Progenitor cell of endocrine pancreas (in vitro differentiated cells): ENCODE data around the gene IVD. TPM values are rescaled to one million over a fixed set of nuclear protein-coding genes. Genes with fewer than 3 reads are reported as not detected.

Source experiments
- DNase-seq: peaks from one replicate; pipeline ENCODE4 v3.0.0; 2021; ENCODE audit warnings: low spot score; ENCODE audit not compliant: unreplicated experiment
- H3K27ac Mint-ChIP-seq: 2 replicates; pipeline ENCODE4 v1.8.0; 2021; ENCODE audit warnings: mild to moderate bottlenecking, moderate library complexity, mixed read lengths
- H3K27me3 Mint-ChIP-seq: 2 replicates; pipeline ENCODE4 v1.8.0; 2021; ENCODE audit warnings: mixed read lengths
- H3K36me3 Mint-ChIP-seq: 2 replicates; pipeline ENCODE4 v1.8.0; 2022; ENCODE audit warnings: mixed read lengths; ENCODE audit not compliant: insufficient read depth
- H3K4me1 Mint-ChIP-seq: 2 replicates; pipeline ENCODE4 v1.8.0; 2021; ENCODE audit warnings: low read depth, mixed read lengths
- H3K4me3 Mint-ChIP-seq: 2 replicates; pipeline ENCODE4 v1.8.0; 2021; ENCODE audit warnings: low read depth, mild to moderate bottlenecking, moderate library complexity, mixed read lengths
- H3K9me3 Mint-ChIP-seq: 2 replicates; pipeline ENCODE4 v1.8.0; 2021; ENCODE audit warnings: low read depth, mixed read lengths
- total RNA-seq: library from RNA; stranded (reverse); gene quantifications from 2 replicates; pipeline ENCODE4 v1.2.1, GENCODE V29; 2021
- TF ChIP-seq, protein P1 (sequence below): fragments of 200-600 bp; sonication (generic); IDR thresholded peaks from one replicate; pipeline ENCODE4 v1.5.0; 2021; ENCODE audit warnings: antibody characterized with exemption, mild to moderate bottlenecking; ENCODE audit not compliant: unreplicated experiment

The IVD gene
- total RNA-seq, 1 donor from 2014 or later: 82.0 TPM

DNA sequence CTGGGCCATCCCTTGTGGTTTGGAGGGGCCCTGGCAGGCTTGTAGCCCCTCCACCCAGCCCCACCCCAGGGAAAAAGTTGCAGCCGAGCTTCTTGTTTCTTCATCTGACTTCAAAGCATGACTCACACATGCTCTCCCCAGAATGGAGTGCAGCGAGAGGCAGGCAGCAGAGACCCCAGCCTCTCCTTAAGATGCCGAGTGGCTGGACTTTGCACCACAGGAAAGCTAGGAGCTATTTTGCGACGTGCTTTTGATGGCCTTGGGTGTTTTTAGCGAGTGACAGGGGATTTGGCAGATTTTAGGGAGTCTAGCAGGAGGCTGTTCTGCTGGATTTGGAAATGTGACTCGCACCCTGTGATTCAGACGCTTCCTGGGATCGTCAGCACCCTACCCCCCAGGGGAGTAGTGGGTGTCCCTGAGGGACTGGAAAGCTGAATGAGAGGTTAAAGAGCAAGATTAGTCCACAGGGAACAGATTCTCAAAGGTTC, 49.4 kb downstream of the IVD start:
- DNase-seq: no peak
- H3K27me3 Mint-ChIP-seq: no peaks in the 10 kb centered on the region
- H3K36me3 Mint-ChIP-seq: no peaks in the 10 kb centered on the region
- H3K4me1 Mint-ChIP-seq: peaks cover 18% of the 10 kb centered on the region
- H3K27ac Mint-ChIP-seq: no peak overlapping the region
- TF ChIP-seq, protein P1, sequence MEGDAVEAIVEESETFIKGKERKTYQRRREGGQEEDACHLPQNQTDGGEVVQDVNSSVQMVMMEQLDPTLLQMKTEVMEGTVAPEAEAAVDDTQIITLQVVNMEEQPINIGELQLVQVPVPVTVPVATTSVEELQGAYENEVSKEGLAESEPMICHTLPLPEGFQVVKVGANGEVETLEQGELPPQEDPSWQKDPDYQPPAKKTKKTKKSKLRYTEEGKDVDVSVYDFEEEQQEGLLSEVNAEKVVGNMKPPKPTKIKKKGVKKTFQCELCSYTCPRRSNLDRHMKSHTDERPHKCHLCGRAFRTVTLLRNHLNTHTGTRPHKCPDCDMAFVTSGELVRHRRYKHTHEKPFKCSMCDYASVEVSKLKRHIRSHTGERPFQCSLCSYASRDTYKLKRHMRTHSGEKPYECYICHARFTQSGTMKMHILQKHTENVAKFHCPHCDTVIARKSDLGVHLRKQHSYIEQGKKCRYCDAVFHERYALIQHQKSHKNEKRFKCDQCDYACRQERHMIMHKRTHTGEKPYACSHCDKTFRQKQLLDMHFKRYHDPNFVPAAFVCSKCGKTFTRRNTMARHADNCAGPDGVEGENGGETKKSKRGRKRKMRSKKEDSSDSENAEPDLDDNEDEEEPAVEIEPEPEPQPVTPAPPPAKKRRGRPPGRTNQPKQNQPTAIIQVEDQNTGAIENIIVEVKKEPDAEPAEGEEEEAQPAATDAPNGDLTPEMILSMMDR: no peak
- no peaks in the 10 kb centered on the region for H3K9me3 Mint-ChIP-seq
- no peak overlapping the region for H3K4me3 Mint-ChIP-seq

DNA sequence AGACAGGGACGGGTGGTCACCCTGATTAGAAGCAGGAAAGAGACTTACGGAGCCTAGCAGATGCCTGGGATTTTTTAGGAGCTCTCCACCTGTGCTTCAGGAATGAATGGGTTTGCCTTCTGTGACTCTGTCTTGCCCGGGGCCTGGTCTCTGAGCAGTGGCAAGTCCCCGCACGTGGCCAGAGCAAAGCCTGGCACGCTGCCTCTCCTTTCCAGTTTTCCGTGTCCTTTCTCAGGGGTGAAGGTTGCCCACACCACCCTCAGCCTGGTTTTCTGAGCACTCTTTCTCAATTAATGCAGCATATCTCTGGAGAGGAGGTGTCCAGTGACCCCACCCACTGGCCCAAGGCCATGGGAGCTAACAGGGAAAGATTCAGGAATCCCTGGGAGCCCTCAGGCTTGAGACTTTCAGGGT, 50.7 kb downstream of the IVD start:
- H3K36me3 Mint-ChIP-seq: no peaks in the 10 kb centered on the region
- DNase-seq: no peak
- H3K4me3 Mint-ChIP-seq: no peak overlapping the region
- H3K27me3 Mint-ChIP-seq: no peaks in the 10 kb centered on the region
- no peak overlapping the region for H3K27ac Mint-ChIP-seq
- H3K4me1 Mint-ChIP-seq: peaks cover 15% of the 10 kb centered on the region
- TF ChIP-seq, protein P1: no peak
- no peaks in the 10 kb centered on the region for H3K9me3 Mint-ChIP-seq

DNA sequence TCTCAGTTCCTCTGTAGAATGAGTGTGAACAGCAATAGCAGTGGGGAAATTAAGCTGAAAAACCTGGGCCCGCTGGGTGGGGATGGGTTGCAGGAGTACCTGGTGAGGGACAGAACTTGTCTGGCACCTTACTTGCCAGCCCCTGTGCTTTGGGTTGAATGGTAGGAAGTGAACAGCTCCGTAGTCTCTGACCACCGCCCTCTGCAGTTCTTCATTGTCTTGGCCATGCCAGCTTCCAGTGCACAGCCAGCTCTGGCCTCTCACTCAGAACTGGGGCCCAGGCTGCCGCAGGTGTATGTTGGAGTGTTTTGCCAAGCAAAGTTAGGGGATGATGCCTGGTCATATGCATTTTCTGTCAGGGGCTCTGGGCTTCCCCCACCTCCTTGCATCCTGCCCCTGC, 51.1 kb downstream of the IVD start:
- Mint-ChIP-seq H3K4me1 (peaks cover 11% of the 10 kb centered on the region), H3K27me3 (no peaks in the 10 kb centered on the region), H3K4me3 (no peak overlapping the region), H3K9me3 (no peaks in the 10 kb centered on the region), H3K27ac (no peak overlapping the region), H3K36me3 (no peaks in the 10 kb centered on the region)
- TF ChIP-seq, protein P1: no peak
- no peak for DNase-seq

DNA sequence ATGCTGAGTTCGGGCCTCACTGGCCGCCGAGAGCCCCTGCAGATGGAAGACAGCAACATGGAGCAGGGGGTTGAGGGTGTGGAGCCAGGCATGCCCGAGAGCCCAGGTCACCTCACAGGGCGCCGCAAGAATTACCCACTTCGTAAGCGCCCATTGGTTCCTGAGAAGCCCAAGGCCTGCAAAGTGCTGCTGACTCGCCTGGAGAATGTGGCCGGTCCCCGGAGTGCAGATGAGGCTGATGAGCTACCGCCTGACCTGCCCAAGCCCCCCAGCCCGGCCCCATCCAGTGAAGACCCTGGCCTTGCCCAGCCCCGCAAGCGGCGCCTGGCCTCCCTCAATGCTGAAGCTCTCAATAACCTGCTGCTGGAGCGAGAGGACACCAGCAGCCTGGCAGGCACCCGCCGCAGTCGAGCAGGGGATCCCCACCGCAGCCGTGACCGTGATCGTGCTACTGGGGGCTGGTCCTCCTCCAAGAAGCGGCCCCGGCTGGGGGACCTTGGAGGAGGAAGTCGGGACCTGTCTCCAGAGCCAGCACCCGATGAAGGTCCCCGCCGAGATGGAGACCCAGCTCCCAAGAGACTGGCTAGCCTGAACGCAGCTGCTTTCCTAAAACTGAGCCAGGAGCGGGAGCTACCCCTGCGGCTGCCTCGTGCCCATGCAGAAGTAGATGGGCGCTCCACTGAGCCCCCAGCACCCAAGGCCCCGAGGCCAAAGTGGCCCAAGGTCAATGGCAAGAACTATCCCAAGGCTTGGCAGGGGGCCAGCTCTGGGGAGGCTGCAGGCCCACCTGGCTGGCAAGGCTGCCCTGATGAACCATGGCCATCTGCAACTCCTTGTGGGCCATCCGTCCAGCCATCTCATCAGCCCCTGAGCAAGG, 53.1 kb downstream of the IVD start:
- H3K27me3 Mint-ChIP-seq: no peaks in the 10 kb centered on the region
- TF ChIP-seq, protein P1: no peak
- no peak overlapping the region for H3K27ac Mint-ChIP-seq
- H3K4me1 Mint-ChIP-seq: peaks cover 6% of the 10 kb centered on the region
- no peaks in the 10 kb centered on the region for H3K9me3 Mint-ChIP-seq
- no peaks in the 10 kb centered on the region for H3K36me3 Mint-ChIP-seq
- DNase-seq: no peak
- H3K4me3 Mint-ChIP-seq: no peak overlapping the region

DNA sequence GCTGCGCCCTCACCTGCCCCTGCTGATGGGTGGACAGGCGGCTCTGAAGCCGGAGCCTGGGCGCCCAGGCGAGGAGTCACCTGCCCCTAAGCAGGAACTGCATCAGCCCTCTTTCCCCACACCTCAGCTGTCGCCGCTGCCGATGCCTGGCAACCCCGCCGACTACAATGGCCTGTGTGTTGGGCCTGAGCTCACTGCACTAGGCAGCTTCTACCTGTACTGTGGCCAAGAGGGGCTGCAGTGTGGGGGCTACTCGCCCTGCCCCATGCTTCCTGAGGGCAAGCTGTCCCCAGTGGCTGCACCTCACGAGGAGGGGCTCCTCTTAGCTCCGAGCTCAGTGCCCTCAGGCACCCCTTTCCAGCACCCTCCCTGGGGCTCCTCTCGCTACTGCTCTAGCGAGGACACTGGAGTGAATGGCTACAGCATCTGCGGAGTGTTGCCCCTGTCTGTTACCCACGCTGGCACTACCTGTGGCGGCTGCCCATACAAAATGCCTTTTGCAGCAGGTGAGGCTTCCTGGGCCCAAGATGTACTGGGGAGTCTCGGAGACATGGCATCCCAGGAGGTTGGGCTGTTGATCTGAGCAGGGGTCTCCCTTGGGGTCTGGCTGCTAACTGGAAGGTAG, 53.9 kb downstream of the IVD start:
- TF ChIP-seq, protein P1: no peak
- DNase-seq: no peak
- Mint-ChIP-seq H3K27ac (no peak overlapping the region), H3K4me3 (no peak overlapping the region), H3K27me3 (no peaks in the 10 kb centered on the region), H3K9me3 (no peaks in the 10 kb centered on the region), H3K4me1 (peaks cover 6% of the 10 kb centered on the region), H3K36me3 (no peaks in the 10 kb centered on the region)
